Activated CD8-positive, alpha-beta memory T cell treated with anti-CD3 and anti-CD28 coated beads for 4 hours (primary cell): ENCODE results near the gene OAT.

Experiments
- DNase-seq, 2 donors: peaks; one replicate each; pipeline ENCODE4 v3.0.0-alpha.2; 2020; ENCODE audit warnings: low read depth in 2 of 2

Gene OAT

GRCh38 chr10:124403548-124403947, 15.2 kb downstream of the OAT start:
- no peak for DNase-seq

- no peak for DNase-seq
These were observed 16.4 kb downstream of the OAT start for GRCh38 chr10:124402273-124402672.

- no peak for DNase-seq
These were observed 17.1 kb downstream of the OAT start for GRCh38 chr10:124401633-124402032.

- DNase-seq, result no peak
These were observed 24.1 kb downstream of the OAT start for GRCh38 chr10:124394583-124394982.

GRCh38 chr10:124392626-124393342, 25.9 kb downstream of the OAT start:
- DNase-seq, result no peak

- no peak for DNase-seq
These were observed 28.1 kb downstream of the OAT start for GRCh38 chr10:124390471-124391187.

GRCh38 chr10:124389613-124390361, 28.9 kb downstream of the OAT start:
- DNase-seq, result no peak

GRCh38 chr10:124388823-124389612, 29.7 kb downstream of the OAT start:
- peak; percentile 78 to 81 for DNase-seq

GRCh38 chr10:124388476-124388822, 30.3 kb downstream of the OAT start:
- DNase-seq, result no peak

GRCh38 chr10:124387078-124387874, 31.4 kb downstream of the OAT start:
- no peak for DNase-seq

GRCh38 chr10:124386186-124387077, 32.3 kb downstream of the OAT start:
- DNase-seq, result no peak

- DNase-seq, result no peak
These were observed 33.0 kb downstream of the OAT start for GRCh38 chr10:124385627-124386185.

GRCh38 chr10:124384591-124385190, 34.0 kb downstream of the OAT start:
- DNase-seq, result no peak

- DNase-seq, result no peak
These were observed 34.6 kb downstream of the OAT start for GRCh38 chr10:124384172-124384571.

GRCh38 chr10:124383496-124383895, 35.2 kb downstream of the OAT start:
- DNase-seq, result no peak

GRCh38 chr10:124381011-124381611, 37.6 kb downstream of the OAT start:
- DNase-seq, result no peak

GRCh38 chr10:124380256-124380995, 38.3 kb downstream of the OAT start:
- no peak for DNase-seq

GRCh38 chr10:124379609-124380193, 39.0 kb downstream of the OAT start:
- no peak for DNase-seq
